DMS153 treated with DMSO at 0.1 percent for 48 hours (cell line): Measurements from ENCODE around the gene SPATA16.
"Not testable (repeated sequence)": the region's sequence is repeated elsewhere in the genome, so short reads cannot be mapped to it uniquely, and the experiment has no call there.

ENCODE experiments used
- DNase-seq: peaks from one replicate; lab custom pipeline; 2025; ENCODE audit not compliant: unreplicated experiment; lab: John Stamatoyannopoulos, UW

Gene SPATA16

GRCh38 chr3:173065543-173065981 is 75.5 kb downstream of the SPATA16 start:
- DNase-seq, result no peak

- DNase-seq, result no peak
Observed at GRCh38 chr3:173064631-173065030, 76.4 kb downstream of the SPATA16 start.

GRCh38 chr3:173058229-173058628 is 82.8 kb downstream of the SPATA16 start:
- no peak for DNase-seq

- no peak for DNase-seq
Observed at GRCh38 chr3:173055228-173055933, 85.7 kb downstream of the SPATA16 start.

- DNase-seq, result no peak
Observed at GRCh38 chr3:173049360-173049759, 91.7 kb downstream of the SPATA16 start.

- DNase-seq, result no peak
Observed at GRCh38 chr3:173045770-173046382, 95.2 kb downstream of the SPATA16 start.

GRCh38 chr3:173044998-173045397 is 96.0 kb downstream of the SPATA16 start:
- no peak for DNase-seq

GRCh38 chr3:173043757-173044156 is 97.3 kb downstream of the SPATA16 start:
- DNase-seq, result no peak

GRCh38 chr3:173038484-173038871 is 102.6 kb downstream of the SPATA16 start:
- DNase-seq, result no peak

GRCh38 chr3:173037840-173038483 is 103.1 kb downstream of the SPATA16 start:
- no peak for DNase-seq

- no peak for DNase-seq
Observed at GRCh38 chr3:173030273-173030672, 110.8 kb downstream of the SPATA16 start.

GRCh38 chr3:173028351-173028750 is 112.7 kb downstream of the SPATA16 start:
- no peak for DNase-seq

GRCh38 chr3:173027429-173027828 is 113.6 kb downstream of the SPATA16 start:
- DNase-seq, result no peak

- no peak for DNase-seq
Observed at GRCh38 chr3:173025941-173026340, 115.1 kb downstream of the SPATA16 start.

- no peak for DNase-seq
Observed at GRCh38 chr3:173021547-173022185, 119.4 kb downstream of the SPATA16 start.

GRCh38 chr3:173020128-173020527 is 120.9 kb downstream of the SPATA16 start:
- DNase-seq, result not testable (repeated sequence)

GRCh38 chr3:173019378-173019777 is 121.7 kb downstream of the SPATA16 start:
- no peak for DNase-seq

GRCh38 chr3:173018758-173019157 is 122.3 kb downstream of the SPATA16 start:
- DNase-seq, result no peak

- DNase-seq, result no peak
Observed at GRCh38 chr3:173013219-173013832, 127.7 kb downstream of the SPATA16 start.

GRCh38 chr3:173009410-173009809 is 131.6 kb downstream of the SPATA16 start:
- peak; percentile 91 for DNase-seq

GRCh38 chr3:173008978-173009377 is 132.1 kb downstream of the SPATA16 start:
- DNase-seq, result no peak
